ENCODE data around the gene FOXJ2.
"Not testable (repeated sequence)": the region's sequence is repeated elsewhere in the genome, so short reads cannot be mapped to it uniquely, and the experiment has no call there.

Gene FOXJ2

GRCh38 chr12:8032242-8033152 is at the start of gene FOXJ2:
TSS of gene FOXJ2 (plus strand) at chr12:8032716. CDS start at chr12:8039833, 7,117 bp downstream.
- peak; percentile 72 for DNase-seq

GRCh38 chr12:7983019-7983418 is 49.5 kb upstream of the FOXJ2 start:
- DNase-seq: not testable (repeated sequence)

GRCh38 chr12:7983460-7983859 is 49.1 kb upstream of the FOXJ2 start:
- DNase-seq: not testable (repeated sequence)

GRCh38 chr12:7984900-7985299 is 47.6 kb upstream of the FOXJ2 start:
- DNase-seq: no peak

GRCh38 chr12:7985802-7986418 is 46.6 kb upstream of the FOXJ2 start:
- DNase-seq: no peak

- DNase-seq: no peak
These were observed 42.6 kb upstream of the FOXJ2 start for GRCh38 chr12:7989827-7990491.

- no peak for DNase-seq
These were observed 41.0 kb upstream of the FOXJ2 start for GRCh38 chr12:7991535-7991934.

GRCh38 chr12:7994731-7995205 is 37.7 kb upstream of the FOXJ2 start:
- peak; percentile 90 for DNase-seq

- peak; percentile 90 for DNase-seq
These were observed 37.1 kb upstream of the FOXJ2 start for GRCh38 chr12:7995266-7995963.

- peak; percentile 9 for DNase-seq
These were observed 31.7 kb upstream of the FOXJ2 start for GRCh38 chr12:8000827-8001226.

GRCh38 chr12:8001496-8001895 is 31.0 kb upstream of the FOXJ2 start:
- DNase-seq: not testable (repeated sequence)

GRCh38 chr12:8004897-8005296 is 27.6 kb upstream of the FOXJ2 start:
- DNase-seq: not testable (repeated sequence)

GRCh38 chr12:8011331-8011730 is 21.2 kb upstream of the FOXJ2 start:
- DNase-seq: no peak

- no peak for DNase-seq
These were observed 19.7 kb upstream of the FOXJ2 start for GRCh38 chr12:8012651-8013309.

GRCh38 chr12:8014836-8015235 is 17.7 kb upstream of the FOXJ2 start:
- DNase-seq: no peak

GRCh38 chr12:8018213-8018612 is 14.3 kb upstream of the FOXJ2 start:
- DNase-seq: not testable (repeated sequence)

GRCh38 chr12:8018666-8019581 is 13.6 kb upstream of the FOXJ2 start:
- DNase-seq: peak; percentile 48

- DNase-seq: peak; percentile 99
These were observed 6.1 kb upstream of the FOXJ2 start for GRCh38 chr12:8026291-8026900.

GRCh38 chr12:8027856-8028255 is 4.7 kb upstream of the FOXJ2 start:
- DNase-seq: no peak

- DNase-seq: no peak
These were observed 4.2 kb upstream of the FOXJ2 start for GRCh38 chr12:8028267-8028666.

- no peak for DNase-seq
These were observed 2.3 kb upstream of the FOXJ2 start for GRCh38 chr12:8030189-8030588.
